Kidney (tissue), 14 donors: ENCODE data around the gene PCNX2. TPM values are rescaled to one million over a fixed set of nuclear protein-coding genes. Genes with fewer than 3 reads are reported as not detected.

ENCODE experiments used
- DNase-seq, 5 donors: peaks; one replicate each; pipeline ENCODE4 v3.0.0-alpha.2; 2013 to 2020
- FAIRE-seq: peaks from 2 replicates; lab custom pipeline; 2012; peaks lifted over from hg19 to GRCh38; lab: Jason Lieb, UNC
- H3K27ac ChIP-seq, 2 donors: one replicate each; pipeline ENCODE4 v1.7.0; 2013; ENCODE audit warnings: low read depth in 2 of 2, low read length in 2 of 2, inconsistent platforms in 1 of 2
- H3K27me3 ChIP-seq: one replicate; pipeline ENCODE4 v1.7.1; 2013; ENCODE audit warnings: low read length, inconsistent platforms; ENCODE audit not compliant: control insufficient read depth, insufficient read depth
- H3K36me3 ChIP-seq, 3 donors: one replicate each; pipeline versions ENCODE4 v1.7.0 to v1.7.1; 2013; ENCODE audit warnings: low read length in 3 of 3, control low read depth in 1 of 3, inconsistent platforms in 1 of 3; ENCODE audit not compliant: insufficient read depth in 3 of 3, control insufficient read depth in 2 of 3
- H3K4me1 ChIP-seq, 3 donors: one replicate each; pipeline versions ENCODE4 v1.7.0 to v1.7.1; 2013; ENCODE audit warnings: low read length in 3 of 3, inconsistent platforms in 1 of 3, low read depth in 1 of 3; ENCODE audit not compliant: control insufficient read depth in 2 of 3, insufficient read depth in 2 of 3
- H3K4me3 ChIP-seq, 3 donors: one replicate each; pipeline versions ENCODE4 v1.7.0 to v1.8.1; 2013; ENCODE audit warnings: low read length in 3 of 3, control low read depth in 1 of 3, inconsistent platforms in 1 of 3
- H3K9ac ChIP-seq, 3 donors: one replicate each; pipeline versions ENCODE4 v1.7.0 to v1.7.1; 2013; ENCODE audit warnings: low read length in 3 of 3, control low read depth in 1 of 3, inconsistent platforms in 1 of 3
- H3K9me3 ChIP-seq, 3 donors: one replicate each; pipeline versions ENCODE4 v1.7.0 to v1.7.1; 2013; ENCODE audit warnings: low read length in 3 of 3, control low read depth in 1 of 3, inconsistent platforms in 1 of 3; ENCODE audit not compliant: control insufficient read depth in 2 of 3, insufficient read depth in 1 of 3
- intact Hi-C: fragments of 100-400 bp; cut with DNase I; formaldehyde crosslinking; loops from one replicate; pipeline ENCODE4 v1.11.1; 2022
- polyA plus RNA-seq: library from polyadenylated mRNA; stranded (reverse); fragments of 350-450 nt; fragmentation: Illumina TruSeq; extraction: RNeasy Lipid Tissue Mini Kit (QIAGEN cat#74804); gene quantifications from one replicate; pipeline ENCODE4 v1.2.3, GENCODE V29; 2014; ENCODE audit warnings: low read depth, low replicate concordance; ENCODE audit not compliant: insufficient read depth
- total RNA-seq: library from RNA; stranded (reverse); fragmentation: NEBNext Ultra II Directional; extraction: Animal tissue kit (Norgen Biotek cat#: 25700); gene quantifications from one replicate; pipeline ENCODE4 v1.2.1, GENCODE V29; 2021
- TF ChIP-seq, protein P1 (sequence below): IDR thresholded peaks from 3 replicates; pipeline ENCODE4 v1.5.1; 2012; ENCODE audit warnings: mild to moderate bottlenecking, moderate library complexity, borderline replicate concordance; ENCODE audit not compliant: insufficient read depth; ENCODE audit errors: extremely low read depth
- donor health status: control.
- donor health status: control.
- donor health status: control.
- donor health status: control.
- donor health status: control.
- donor health status: DM: yes; HTN: yes; CAD: no.
- donor health status: Normal renal cell carcinoma (clear cell type).

PCNX2 gene
- total and polyA plus RNA-seq, 2 donors from 2014 or later: 5.2 to 29.2 TPM

DNA sequence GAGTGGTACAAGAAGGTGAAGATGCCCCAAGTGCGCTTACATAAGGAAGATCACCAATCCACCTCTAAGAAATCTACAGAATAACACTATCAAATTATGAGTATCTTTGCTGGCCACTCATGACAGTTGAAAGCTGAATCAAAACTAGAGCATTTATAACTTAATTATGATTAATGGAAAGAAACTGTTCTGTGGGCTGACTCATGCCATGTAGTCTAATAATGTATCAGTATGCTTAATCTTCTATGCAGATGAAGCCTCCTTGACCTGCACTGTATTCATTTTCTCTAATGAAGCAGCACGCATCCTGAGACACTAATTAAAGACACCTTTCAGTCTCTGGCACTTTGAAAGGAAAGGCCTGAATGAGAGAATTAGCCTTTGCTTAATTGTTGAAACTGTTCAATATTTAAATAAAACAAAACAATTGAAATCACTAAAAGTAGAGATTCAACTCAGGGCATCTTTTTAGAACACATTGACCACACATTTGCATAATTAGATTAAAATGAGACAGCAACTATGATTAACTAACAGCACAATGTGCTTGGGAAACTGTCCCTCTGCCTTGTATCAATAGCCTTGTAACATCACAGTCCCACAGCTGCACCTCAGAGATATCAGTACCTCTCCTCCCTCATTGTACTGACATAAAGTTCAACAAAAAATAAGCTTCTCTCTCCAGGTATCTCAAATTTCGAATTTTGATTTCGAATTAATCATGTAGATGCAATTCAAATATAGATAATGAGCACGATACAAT is 239.5 kb downstream of the PCNX2 start:
- Histone ChIP-seq H3K36me3 (no peaks in the 10 kb centered on the region), H3K27me3 (no peaks in the 10 kb centered on the region), H3K4me3 (no peak overlapping the region), H3K9me3 (no peaks in the 10 kb centered on the region), H3K27ac (no peak overlapping the region), H3K9ac (no peak overlapping the region), H3K4me1 (no peaks in the 10 kb centered on the region)
- TF ChIP-seq, protein P1, sequence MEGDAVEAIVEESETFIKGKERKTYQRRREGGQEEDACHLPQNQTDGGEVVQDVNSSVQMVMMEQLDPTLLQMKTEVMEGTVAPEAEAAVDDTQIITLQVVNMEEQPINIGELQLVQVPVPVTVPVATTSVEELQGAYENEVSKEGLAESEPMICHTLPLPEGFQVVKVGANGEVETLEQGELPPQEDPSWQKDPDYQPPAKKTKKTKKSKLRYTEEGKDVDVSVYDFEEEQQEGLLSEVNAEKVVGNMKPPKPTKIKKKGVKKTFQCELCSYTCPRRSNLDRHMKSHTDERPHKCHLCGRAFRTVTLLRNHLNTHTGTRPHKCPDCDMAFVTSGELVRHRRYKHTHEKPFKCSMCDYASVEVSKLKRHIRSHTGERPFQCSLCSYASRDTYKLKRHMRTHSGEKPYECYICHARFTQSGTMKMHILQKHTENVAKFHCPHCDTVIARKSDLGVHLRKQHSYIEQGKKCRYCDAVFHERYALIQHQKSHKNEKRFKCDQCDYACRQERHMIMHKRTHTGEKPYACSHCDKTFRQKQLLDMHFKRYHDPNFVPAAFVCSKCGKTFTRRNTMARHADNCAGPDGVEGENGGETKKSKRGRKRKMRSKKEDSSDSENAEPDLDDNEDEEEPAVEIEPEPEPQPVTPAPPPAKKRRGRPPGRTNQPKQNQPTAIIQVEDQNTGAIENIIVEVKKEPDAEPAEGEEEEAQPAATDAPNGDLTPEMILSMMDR: no peak
- FAIRE-seq (no peak), DNase-seq (no peak)
- intact Hi-C loops: no loop called here

DNA sequence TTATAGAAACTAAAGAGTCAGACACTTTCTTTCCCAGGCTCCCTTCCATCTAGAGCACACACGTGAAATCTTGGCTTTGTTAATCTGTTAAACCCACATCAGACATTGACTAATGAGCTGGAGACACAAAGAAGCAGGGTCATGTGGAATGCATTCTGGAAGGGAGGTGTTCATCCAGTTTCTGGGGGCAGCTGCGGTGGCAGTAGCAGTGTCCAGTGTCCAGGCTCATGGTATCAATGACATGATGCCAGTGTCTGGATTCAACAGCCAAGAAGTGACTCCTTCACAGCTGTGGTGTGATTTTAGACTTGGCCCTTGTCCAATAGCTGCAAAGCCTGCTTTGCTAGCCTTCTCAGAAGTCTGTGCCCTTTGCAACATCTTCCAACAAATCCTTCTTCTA is 249.9 kb downstream of the PCNX2 start:
- no peaks in the 10 kb centered on the region for H3K27me3 ChIP-seq
- H3K9ac ChIP-seq: no peak overlapping the region
- FAIRE-seq: no peak
- TF ChIP-seq, protein P1: no peak
- no peak overlapping the region for H3K4me3 ChIP-seq
- H3K36me3 ChIP-seq: no peaks in the 10 kb centered on the region
- H3K4me1 ChIP-seq: no peaks in the 10 kb centered on the region
- H3K9me3 ChIP-seq: no peaks in the 10 kb centered on the region
- intact Hi-C loops: no loop called here
- peak in 3 of 5 donors; percentile 24 to 72 (median 60) for DNase-seq
- no peak overlapping the region for H3K27ac ChIP-seq

DNA sequence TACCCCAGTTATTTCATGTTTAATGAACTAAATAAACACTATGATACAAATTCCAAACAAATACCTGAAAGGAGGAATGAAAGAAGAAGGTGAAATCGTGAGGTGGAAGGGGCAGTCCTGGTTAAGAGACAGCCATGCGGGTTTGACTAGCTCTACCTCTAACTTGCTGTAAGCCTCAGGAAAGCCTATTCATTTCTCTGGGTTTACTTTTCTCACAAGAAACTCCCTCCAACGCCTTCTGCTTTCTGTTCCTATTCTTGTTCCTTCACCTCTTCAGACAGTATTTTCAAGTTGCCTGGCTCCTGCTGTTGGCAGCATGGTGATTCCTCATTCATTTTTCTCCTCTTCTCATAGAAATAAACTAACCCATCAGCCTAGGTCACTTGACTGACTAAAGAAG is 252.7 kb downstream of the PCNX2 start:
- intact Hi-C loops: no loop called here
- DNase-seq (no peak), FAIRE-seq (no peak)
- H3K4me1 ChIP-seq: no peaks in the 10 kb centered on the region
- H3K9ac ChIP-seq: no peak overlapping the region
- H3K27ac ChIP-seq: no peak overlapping the region
- TF ChIP-seq, protein P1: no peak
- H3K27me3 ChIP-seq: no peaks in the 10 kb centered on the region
- H3K9me3 ChIP-seq: no peaks in the 10 kb centered on the region
- no peaks in the 10 kb centered on the region for H3K36me3 ChIP-seq
- H3K4me3 ChIP-seq: no peak overlapping the region
